ENCODE results near the gene KLHL26.

The KLHL26 gene

DNA sequence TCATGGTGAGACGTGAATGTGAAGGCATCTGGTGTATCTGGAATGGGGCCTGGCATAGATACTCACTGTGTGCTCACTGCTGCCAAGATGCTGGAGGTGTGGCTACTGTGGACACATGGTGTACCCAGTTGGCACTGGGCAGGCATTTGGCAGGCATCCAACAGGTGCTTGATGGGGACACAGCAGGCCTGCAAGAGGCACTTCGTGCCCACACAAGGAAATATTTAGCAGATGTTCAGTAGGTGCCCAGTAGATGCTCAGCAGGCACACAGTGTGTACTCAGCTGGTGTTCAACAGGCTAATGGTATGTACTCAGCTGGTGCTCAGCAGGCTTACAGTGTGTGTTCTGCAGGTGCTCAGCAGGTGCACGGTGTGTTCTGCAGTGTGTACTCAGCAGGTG lies 60.9 kb downstream of the KLHL26 start:
- DNase-seq, result no peak

DNA sequence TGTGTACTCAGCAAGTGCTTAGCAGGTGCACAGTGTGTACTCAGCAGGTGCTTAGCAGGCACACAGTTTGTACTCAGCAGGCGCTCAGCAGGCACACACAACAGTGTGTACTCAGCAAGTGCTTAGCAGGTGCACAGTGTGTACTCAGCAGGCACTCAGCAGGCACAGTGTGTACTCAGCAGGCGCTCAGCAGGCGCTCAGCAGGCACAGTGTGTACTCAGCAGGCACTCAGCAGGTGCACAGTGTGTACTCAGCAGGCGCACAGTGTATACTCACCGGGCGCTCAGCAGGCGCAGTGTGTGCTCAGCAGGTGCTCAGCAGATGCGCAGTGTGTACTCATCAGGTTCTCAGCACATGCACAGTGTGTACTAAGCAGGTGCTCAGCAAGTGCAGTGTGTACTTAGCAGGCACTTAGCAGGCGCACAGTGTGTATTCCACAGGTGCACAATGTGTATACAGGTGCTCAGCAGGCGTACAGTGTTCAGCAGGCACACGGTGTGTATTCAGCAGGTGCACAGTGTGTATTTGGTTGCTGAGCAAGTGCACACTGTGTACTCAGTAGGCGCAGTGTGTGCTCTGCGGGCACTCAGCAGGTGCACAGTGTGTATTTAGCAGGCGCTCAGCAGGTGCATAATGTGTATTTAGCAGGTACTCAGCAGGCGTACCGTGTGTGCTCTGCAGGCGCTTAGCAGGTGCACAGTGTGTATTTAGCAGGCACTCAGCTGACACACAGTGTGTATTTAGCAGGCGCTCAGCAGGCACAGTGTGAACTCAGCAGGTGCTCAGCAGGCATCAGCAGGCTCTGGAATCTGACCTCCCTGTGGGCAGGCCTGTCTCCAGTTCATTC lies 61.7 kb downstream of the KLHL26 start:
- DNase-seq, result no peak

DNA sequence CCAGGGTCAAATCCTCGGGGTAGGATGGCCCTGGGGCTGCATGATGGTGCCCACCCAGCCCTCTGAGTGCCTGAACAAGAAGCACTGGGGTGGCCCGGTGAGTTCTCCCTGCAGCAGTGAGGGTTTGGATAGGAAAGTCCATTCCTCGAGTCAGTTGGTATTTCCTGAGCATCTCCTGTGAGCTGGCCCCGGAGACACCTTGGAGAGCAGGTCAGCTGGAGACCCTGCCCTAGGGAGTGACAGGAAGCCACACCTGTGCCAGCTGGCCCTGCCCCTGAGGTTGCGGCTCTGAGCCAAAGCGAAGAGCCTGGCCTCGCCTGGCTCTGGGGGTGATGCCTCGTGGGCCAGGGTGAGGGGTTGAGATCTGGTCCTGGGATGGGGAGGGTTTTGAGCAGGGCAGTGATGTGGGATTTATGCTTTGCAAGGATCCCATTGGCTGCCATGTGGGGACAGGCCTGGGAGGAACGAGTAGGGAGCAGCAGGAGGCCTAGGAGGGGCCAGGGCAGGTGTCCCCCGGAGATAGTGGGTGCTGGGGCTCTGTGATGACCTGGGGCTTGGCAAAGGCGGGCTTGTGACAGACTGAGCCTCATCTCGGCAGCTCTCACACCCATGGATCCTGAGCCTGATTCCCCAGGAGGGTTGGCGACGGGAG lies 62.7 kb downstream of the KLHL26 start:
- DNase-seq, result no peak

DNA sequence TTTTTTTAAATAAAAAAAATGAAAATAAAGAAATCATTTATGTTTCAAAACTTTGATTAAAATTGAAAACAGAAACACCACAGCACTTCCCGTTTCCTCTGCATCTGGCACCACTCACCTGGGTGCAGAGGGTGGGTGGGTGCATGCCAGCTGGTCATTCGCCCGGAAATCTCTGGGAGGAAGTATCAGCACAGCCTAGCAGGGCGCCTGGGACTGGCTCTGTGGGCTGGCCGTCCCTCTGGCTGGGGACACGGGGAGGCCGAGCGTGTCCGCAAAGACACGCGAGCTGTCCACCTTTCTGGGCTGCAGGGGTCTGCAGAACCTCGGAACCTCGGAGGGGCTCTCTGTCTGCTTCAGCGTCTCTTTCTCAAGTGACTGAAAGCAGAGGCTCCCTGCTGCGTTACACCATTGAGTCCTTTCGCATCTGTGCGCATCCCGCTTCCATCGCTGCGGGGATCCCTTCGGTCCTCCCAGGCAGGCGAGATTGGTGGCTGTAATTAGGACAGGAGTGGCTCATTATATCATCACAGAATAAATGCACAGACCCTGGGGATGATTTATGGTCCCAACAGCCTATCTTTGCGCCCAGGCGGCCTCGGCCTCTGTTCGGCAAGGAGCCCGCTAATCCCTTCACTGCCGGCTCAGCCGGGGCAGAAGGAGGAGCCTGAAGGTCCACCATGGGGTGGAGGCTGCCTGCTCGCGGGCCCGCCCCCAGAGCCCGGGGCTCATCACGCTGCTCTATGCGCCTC lies 63.8 kb downstream of the KLHL26 start:
- peak; percentile 68 for DNase-seq

DNA sequence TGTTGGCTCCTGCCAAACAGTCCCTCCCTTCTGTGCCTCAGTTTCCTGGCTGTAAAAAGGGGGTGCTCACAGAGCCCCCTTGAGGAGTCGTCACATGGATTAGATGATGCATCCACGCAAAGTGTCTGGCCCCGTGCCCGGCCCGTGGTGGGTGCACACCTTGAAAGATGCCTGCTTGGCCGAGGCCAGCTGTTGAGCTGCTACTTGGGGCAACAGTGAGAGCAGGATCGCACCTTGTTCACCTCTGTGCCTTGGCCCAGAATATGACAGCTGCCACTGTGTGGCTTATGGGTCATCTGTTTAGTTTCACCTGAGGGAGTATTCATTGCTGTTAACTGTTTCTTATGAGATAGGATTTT lies 64.4 kb downstream of the KLHL26 start:
- no peak for DNase-seq

DNA sequence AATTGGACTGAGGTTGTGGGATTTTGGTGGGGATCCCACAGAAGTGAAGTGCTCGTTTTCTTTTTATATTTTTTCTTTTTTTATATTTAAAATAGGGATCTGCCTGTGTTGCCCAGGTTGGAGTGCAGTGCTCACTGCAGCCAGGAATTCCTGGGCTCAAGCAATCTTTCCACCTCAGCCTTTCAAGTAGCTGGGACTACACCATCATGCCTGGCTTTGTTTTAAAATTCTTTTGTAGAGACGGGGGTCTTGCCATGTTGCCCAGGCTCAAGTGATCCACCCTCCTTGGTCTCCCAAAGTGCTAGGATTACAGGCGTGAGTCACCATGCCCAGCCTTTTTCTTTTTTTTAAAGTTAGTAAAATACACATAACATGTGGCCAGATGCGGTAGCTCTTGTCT lies 67.2 kb downstream of the KLHL26 start:
- no peak for DNase-seq

DNA sequence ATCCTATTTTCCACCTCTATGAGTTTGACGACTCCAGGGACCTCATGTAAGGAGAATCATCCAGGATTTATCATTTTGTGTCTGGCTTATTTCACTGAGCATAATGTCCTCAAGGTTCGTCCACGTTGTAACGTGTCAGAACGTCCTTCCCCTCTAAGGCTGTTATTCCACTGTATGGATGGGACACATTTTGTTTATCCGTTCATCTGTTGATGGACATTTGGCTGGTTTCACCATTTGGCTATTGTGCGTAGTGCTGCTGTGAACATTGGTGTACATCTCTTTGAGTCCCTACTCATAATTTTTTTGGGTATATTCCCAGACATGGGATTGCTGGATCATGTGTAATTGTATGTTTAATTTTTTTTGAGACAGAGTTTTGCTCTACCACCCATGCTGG lies 68.1 kb downstream of the KLHL26 start:
- DNase-seq, result no peak

DNA sequence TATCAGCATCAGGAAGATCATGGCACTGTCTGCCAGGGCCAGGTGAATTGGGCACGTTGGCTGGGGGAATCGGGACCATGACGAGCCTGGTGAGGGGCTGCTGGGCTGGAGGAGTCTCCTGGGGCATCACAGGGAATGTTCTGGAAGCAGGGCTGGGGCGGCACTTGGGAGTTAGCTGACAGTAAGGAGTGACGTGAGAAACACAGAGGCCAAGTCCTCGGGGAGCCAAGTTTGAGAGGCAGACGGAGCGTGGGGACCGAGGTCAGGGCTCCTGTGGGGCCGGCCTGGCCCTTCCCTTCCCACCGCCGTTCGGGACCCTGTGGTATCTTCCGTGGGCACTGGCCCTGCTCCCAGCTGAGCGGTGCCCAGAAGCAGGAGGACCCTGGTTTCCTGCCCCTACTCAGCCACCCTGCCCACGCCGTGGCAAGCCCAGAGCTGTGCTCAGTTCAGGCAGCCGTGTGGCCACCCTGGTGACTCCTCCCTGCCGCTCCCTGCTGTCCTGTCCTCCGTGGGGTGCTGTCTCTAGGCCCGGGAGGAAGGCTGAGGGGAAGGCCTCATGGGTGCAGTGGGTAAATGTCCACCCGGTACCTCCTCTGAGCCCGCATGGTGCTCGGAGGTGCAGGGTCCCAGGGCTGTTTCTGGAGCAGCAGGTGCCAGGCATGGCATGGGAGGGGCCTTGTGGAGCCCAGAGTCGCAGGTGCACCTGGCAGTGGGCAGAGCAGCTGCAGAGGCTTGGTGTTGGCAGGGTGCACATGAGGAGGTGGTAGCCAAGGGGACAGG lies 71.8 kb downstream of the KLHL26 start:
- DNase-seq, result no peak

DNA sequence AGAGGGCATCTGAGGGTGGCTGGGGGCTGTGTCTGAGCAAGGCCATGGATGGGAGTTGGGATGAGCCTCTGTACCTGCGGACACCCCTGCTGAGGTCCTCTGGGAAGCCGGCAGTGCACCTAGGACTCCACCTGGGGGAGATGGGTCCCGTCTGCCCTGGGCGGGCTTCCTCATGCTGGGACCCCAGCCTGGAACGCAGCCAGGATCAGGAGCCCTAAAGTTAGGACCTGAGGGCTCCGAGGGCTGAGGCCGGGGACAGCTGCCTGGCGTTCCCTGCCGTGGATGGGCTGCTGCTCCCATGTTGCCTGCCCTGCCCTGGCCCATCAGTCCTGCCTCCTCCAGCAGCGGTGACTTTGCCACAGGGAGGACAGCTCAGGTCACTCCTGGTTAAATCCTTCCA lies 72.7 kb downstream of the KLHL26 start:
- no peak for DNase-seq

DNA sequence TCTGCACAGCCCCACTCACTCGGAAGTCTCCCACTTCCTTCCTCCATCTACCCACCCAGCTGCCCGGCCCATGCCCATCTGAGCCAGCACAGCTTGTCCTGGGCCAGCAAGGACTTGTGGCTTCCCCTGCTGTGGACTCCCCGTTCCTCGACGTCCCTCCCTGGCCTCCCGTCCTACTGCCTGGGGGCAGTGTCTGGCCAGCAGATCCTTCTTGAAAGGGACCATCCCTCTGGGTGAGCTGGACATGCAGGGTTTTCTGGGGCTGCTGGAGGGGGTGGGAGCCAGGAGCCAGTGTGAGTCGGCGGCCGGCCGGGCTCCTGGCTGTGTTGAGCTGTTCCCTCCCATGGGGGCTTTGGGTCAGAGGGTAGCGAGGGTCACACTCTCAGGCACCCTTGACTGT lies 73.4 kb downstream of the KLHL26 start:
- no peak for DNase-seq

DNA sequence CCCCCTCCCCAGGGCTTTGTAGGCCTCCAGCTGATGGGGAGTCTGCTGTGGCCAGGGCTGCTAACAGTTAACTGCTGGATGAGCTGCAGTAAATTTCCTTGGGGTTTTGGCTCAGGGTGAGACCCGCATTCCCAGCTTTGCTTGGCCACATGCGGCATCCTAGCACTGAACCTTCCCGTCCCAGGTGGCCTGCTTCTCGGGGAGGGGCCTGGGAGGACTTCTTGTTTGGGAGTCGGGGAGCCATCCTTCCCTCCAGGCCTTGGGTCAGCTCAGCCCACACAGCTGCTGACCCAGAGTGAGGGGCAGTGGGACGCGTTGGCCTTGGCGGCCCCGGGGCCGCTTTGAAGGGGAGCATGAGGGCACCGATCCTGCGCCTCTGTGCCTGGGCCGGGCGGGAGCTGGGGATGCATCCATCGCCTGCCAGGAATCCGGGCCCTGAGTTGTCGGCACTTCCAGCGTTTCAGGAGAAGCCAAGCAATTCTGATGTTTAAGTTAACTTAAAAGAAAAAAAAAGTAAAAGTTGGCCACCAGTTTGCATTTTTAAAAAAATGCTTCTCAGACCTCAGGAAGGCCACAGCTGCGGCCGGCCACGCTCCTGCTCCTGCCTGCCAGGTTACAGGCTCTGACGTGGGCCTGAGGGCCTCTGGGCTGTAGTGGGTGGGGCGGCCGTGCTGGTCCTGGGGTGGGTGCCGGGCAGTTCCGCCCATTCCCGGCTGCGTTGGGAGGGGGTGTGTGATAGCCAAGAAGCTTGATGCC lies 74.3 kb downstream of the KLHL26 start:
- DNase-seq, result no peak

DNA sequence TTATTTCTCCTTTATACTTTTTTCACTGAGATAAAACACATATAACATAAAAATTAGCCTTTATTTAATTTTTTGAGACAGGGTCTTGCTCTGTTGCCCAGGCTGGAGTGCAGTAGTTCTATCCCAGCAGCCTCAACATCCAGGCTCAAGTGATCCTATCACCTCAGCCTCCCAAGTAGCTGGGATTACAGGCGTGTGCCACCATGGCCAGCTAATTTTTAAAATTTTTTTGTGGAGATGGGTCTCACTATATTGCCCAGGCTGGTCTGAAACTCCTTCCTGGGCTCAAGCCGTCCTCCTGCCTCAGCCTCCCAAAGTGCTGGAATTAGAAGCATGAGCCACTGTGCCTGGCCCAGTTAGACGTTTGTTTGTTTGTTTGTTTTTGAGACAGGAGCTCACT lies 75.1 kb downstream of the KLHL26 start:
- DNase-seq, result no peak

DNA sequence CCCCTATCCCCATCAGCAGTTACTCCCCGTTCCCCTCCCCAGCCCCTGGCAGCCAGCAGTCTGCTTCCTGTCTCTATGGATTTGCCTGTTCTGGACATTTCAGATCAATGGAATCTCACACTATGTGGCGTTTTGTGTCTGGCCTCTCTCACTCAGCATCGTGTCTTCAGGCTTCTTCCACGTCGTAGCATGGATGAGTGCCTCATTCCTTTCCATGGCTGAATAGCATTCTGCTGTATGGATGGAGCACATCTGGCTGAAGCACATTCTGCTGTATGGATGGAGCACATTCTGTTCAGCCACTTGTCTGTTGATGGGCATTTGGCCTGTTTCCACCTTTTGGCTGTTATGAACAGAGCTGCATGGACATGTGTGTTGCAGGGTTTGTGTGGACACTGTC lies 76.2 kb downstream of the KLHL26 start:
- no peak for DNase-seq

DNA sequence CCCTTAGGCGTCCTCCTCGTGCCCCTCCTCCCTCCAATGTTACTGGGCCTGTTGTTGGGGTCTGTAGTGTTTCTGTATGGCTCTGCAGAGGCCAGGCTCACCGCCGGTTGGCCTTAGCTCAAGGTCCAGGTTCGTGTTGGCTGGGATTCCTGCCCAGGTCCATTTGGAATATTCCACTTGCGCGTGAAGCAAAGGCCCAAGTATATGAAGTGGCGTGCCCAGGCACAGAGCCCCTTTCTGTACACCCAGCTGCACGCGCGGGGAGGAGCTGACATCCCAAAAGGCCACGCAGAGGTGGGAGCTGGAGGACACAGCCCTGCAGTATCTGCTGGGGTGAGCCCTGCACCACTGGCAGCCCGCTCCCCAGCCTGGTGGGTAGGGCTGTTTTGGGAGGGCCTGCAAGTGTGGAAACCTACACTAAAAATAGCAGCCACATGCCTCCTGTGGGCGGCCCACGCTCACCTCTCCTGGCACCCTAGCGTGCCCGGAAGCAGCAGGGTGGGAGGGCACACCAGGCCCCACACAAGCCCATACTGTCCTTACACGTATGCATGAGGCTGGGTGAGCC lies 76.8 kb downstream of the KLHL26 start:
- no peak for DNase-seq

DNA sequence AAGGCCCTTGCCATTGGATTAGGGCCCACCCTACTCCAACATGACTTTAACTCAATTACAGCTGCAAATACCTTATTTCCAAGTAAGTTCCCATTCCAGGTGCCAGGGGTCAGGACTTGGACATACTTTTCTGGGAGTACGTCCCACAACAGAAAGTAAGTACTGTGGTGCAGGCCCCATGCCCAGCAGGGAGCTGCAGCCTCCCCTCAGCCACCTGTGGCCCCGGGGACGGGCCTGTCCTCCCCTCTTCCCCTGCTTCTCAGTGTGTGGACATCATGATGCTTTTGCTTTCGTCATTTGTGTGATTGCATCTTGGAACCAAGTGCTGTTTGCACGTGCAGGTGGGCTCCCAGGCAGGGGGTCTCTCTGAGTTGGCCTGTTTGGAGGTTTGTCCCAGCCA lies 78.6 kb downstream of the KLHL26 start:
- no peak for DNase-seq

DNA sequence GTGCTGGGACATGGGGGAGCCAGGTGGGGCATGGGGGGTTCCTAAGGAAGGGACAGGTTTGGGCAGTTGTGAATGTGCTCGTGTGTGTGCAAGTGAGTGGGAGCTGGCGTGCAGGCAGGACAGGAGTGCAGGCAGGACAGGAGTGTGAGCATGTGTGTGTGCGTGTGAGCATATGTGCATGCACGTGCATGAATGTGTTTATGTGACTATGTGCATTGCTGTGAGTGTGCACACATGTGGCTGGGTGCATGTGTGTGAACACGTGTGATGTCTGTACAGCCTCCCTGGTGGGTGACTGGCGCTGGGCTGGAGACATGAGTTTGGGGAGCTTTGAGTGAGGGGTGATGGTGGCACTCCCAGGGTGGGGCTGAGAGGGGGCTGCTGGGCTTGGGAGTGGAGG lies 80.0 kb downstream of the KLHL26 start:
- no peak for DNase-seq

DNA sequence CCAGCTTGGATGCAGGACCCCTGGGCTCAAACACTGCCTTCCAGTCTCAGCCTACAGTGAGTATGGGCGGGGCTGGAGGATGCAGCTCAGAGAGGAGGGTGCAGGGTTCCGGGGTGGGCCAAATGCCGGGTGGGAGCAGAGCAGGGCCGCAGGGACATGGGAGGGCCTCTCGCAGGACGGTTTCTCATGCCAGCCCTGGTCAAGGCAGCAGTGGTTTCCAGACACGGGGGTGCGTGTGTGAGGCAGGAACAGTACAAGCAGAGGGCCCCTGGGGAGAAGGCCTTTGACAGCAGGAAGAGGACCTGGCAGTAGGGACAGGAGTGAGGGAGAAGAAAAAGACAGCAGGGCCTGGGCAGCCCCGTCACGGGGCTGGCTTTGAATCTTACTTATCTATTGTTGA lies 80.8 kb downstream of the KLHL26 start:
- DNase-seq, result no peak

DNA sequence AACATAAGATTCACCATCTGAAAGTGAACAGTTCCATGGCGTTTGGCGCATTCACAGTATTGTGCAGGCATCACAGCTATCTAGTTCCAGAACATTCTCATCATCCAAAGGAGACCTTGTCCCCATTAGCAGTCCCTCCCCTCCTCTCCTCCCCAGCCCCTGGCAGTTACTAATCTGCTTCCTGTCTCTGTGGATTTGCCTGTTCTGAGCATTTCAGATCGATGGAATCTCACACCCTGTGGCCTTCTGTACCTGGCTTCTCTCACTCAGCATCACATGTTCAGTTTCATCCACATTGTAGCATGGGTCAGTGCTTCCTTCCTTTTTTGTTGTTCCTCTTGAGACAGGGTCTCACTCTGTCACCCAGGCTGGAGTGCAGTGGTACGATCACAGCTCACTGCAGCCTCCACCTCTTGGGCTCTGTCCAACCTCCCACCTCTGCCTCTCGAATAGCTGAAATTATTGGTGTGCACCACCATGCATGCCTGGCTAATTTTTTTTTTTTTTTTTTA lies 81.2 kb downstream of the KLHL26 start:
- no peak for DNase-seq

DNA sequence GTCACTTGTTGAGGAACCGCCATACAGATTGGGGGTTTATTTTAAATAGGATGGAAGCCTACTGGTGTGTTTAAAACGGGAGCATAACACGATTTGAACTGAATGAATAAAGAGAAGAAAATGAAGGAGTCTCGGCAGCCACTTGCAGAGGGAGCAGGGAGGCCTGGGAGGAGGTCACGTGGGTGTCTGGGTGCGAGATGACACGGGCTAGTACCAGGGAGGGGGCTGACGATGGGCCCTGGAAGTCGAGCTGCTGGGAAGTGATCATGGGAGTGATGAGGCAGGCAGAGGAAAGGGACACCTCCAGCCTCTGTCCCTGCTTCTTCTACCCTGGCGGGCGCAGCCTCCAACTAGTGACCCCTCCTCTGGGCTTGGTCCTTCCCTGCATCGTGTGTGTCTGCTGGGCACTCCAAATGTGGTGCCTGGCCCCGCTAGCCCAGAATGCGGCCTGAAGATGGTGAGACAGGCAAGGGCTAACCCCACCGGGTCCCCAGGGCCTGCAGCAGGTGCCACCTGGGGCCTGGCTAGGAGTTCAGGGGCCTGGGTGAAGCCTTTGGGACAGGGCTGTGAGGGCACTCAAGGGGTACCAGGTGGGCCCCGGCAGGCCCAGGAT lies 82.1 kb downstream of the KLHL26 start:
- no peak for DNase-seq

DNA sequence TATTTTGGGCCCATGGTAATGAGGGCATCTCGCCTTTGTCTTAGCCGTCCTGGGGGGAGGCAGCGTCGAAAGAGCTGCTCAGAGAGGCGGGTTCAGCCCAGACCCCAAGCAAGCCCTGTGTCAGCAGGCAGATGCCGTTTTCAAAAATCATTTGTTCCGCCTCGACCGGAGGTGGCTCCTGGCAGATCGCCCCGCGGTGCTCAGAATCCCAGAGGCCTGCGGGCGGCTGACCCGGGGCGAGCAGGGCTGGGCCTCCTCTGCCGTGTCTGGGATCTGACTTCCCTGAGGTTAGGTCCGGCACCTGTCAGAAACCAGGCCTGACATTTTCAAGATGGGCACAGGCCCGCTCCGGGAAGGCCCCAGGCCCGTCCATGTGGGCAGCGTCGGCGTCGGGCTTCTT lies 82.7 kb downstream of the KLHL26 start:
- DNase-seq, result no peak

All from CD4-positive, alpha-beta T cell treated with Interleukin-10 for 1 hour (primary cell).